Measurements from ENCODE around the gene GABRB2. TPM values are rescaled to one million over a fixed set of nuclear protein-coding genes. Genes with fewer than 3 reads are reported as not detected.

GABRB2 gene
- total RNA-seq, 1 experiment from 2014 or later, result not detected

DNA sequence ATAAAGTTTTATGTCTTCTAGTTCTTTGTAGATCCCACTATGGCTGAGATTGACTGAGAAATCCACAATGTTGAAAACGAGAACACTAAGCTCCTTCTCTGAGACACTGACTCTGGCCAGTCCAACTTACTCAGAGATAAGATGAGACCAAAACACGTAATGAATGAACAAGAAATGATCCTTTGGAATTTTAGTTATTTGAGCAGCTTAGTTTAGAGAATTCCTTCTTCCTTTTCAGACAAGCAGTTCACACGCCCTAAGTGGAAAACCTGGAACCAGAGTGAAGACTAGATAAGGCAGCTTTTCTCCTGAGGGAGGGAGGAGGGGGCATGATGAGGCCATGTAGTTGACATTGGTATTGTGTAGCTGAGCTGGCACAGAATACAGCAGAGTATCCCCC lies 139.6 kb downstream of the GABRB2 start:
- peaks cover 11% of the 10 kb centered on the region for H3K4me1 Mint-ChIP-seq (ENCODE audit: low read depth, unreplicated experiment)
- peak; percentile 6 to 46 for DNase-seq
- H3K36me3 Mint-ChIP-seq (ENCODE audit: insufficient read depth, unreplicated experiment), result no peaks in the 10 kb centered on the region
- no peak for TF ChIP-seq CTCF (IDR thresholded peaks at IDR 0.05; ENCODE audit: insufficient read depth in 1 of 2, low read depth in 1 of 2, low read length in 1 of 2, severe bottlenecking in 1 of 2, unreplicated experiment in 1 of 2)
- H3K9me3 Mint-ChIP-seq (ENCODE audit: unreplicated experiment), result no peaks in the 10 kb centered on the region
- Histone ChIP-seq H3K36me3 (ENCODE audit: control insufficient read depth, insufficient read depth, low read length) (no peaks in the 10 kb centered on the region), H3K27me3 (replicated peaks; ENCODE audit: control insufficient read depth, insufficient read depth, low read length) (no peaks in the 10 kb centered on the region), H3K9me3 (no peaks in the 10 kb centered on the region), H3K4me1 (peaks cover 16% of the 10 kb centered on the region; the same call in 1 of the 2 replicates), H3K4me3 (ENCODE audit: low read depth, low read length) (no peak overlapping the region)
- H3K4me3 Mint-ChIP-seq (ENCODE audit: unreplicated experiment), result peak overlapping the region; percentile 14
- POLR2A ChIA-PET, result no interaction called here
- intact Hi-C loops (cut with micrococcal nuclease; ENCODE audit: unreplicated experiment), result no loop called here
- BruUV-seq (replicated peaks), result no TSS peak
- H3K27ac Mint-ChIP-seq (ENCODE audit: unreplicated experiment), result peak overlapping the region; percentile 19
- CTCF ChIA-PET, result no interaction called here
- H3K27me3 Mint-ChIP-seq (ENCODE audit: insufficient read depth, unreplicated experiment), result no peaks in the 10 kb centered on the region

DNA sequence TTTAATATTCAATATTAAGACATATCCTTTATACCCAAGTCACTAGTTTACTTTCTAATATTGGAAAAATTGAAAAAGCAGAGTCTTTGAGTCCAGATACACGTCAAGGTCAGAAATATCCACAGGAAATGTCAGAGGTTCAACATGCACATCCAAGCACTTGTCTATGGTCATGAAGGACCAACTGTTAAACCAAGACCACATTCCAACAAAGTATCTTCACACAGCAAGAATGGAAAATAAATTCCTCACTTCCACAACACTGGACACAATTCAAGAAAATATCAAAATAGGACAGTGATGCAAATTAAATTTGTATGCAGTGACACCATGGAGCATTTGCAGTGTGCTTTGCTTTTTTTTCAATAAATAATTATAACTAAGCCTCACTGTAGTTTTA lies 142.5 kb downstream of the GABRB2 start:
- no peak overlapping the region for H3K4me3 ChIP-seq (ENCODE audit: low read depth, low read length)
- ChIA-PET POLR2A (no interaction called here), CTCF (no interaction called here)
- TF ChIP-seq CTCF (IDR thresholded peaks at IDR 0.05; ENCODE audit: insufficient read depth in 1 of 2, low read depth in 1 of 2, low read length in 1 of 2, severe bottlenecking in 1 of 2, unreplicated experiment in 1 of 2), result no peak
- Mint-ChIP-seq H3K4me1 (ENCODE audit: low read depth, unreplicated experiment) (peaks cover 11% of the 10 kb centered on the region), H3K36me3 (ENCODE audit: insufficient read depth, unreplicated experiment) (no peaks in the 10 kb centered on the region), H3K9me3 (ENCODE audit: unreplicated experiment) (no peaks in the 10 kb centered on the region), H3K27ac (ENCODE audit: unreplicated experiment) (no peak overlapping the region), H3K4me3 (ENCODE audit: unreplicated experiment) (no peak overlapping the region), H3K27me3 (ENCODE audit: insufficient read depth, unreplicated experiment) (no peaks in the 10 kb centered on the region)
- intact Hi-C loops (cut with micrococcal nuclease; ENCODE audit: unreplicated experiment), result no loop called here
- H3K4me1 ChIP-seq, result peaks cover 16% of the 10 kb centered on the region; the same call in 1 of the 2 replicates
- no peak for DNase-seq
- no peaks in the 10 kb centered on the region for H3K27me3 ChIP-seq (replicated peaks; ENCODE audit: control insufficient read depth, insufficient read depth, low read length)
- H3K36me3 ChIP-seq (ENCODE audit: control insufficient read depth, insufficient read depth, low read length), result no peaks in the 10 kb centered on the region
- no peaks in the 10 kb centered on the region for H3K9me3 ChIP-seq
- BruUV-seq (replicated peaks), result no TSS peak

GRCh38 chr5:161403121-161403520 lies 143.4 kb downstream of the GABRB2 start:
- intact Hi-C loops (cut with micrococcal nuclease; ENCODE audit: unreplicated experiment), result no loop called here
- peaks cover 11% of the 10 kb centered on the region for H3K4me1 Mint-ChIP-seq (ENCODE audit: low read depth, unreplicated experiment)
- no peak overlapping the region for H3K4me3 Mint-ChIP-seq (ENCODE audit: unreplicated experiment)
- Histone ChIP-seq H3K4me1 (peaks cover 16% of the 10 kb centered on the region; the same call in 1 of the 2 replicates), H3K36me3 (ENCODE audit: control insufficient read depth, insufficient read depth, low read length) (no peaks in the 10 kb centered on the region), H3K27me3 (replicated peaks; ENCODE audit: control insufficient read depth, insufficient read depth, low read length) (no peaks in the 10 kb centered on the region), H3K9me3 (no peaks in the 10 kb centered on the region), H3K4me3 (ENCODE audit: low read depth, low read length) (no peak overlapping the region)
- no peaks in the 10 kb centered on the region for H3K36me3 Mint-ChIP-seq (ENCODE audit: insufficient read depth, unreplicated experiment)
- TF ChIP-seq CTCF (IDR thresholded peaks at IDR 0.05; ENCODE audit: insufficient read depth in 1 of 2, low read depth in 1 of 2, low read length in 1 of 2, severe bottlenecking in 1 of 2, unreplicated experiment in 1 of 2), result no peak
- H3K9me3 Mint-ChIP-seq (ENCODE audit: unreplicated experiment), result no peaks in the 10 kb centered on the region
- BruUV-seq (replicated peaks), result no TSS peak
- POLR2A ChIA-PET, result no interaction called here
- H3K27me3 Mint-ChIP-seq (ENCODE audit: insufficient read depth, unreplicated experiment), result peaks cover 2% of the 10 kb centered on the region
- H3K27ac Mint-ChIP-seq (ENCODE audit: unreplicated experiment), result no peak overlapping the region
- CTCF ChIA-PET, result no interaction called here
- DNase-seq, result no peak

Measured in Caco-2 (cell line).